HUES48 (cell line): ENCODE results near the gene DDX4.

Experiments
- H3K27ac ChIP-seq: one replicate; pipeline ENCODE4 v1.7.0; 2013; ENCODE audit warnings: low read depth, low read length, inconsistent platforms
- H3K27me3 ChIP-seq: 2 replicates; pipeline ENCODE4 v1.6.1; 2013; ENCODE audit warnings: mild to moderate bottlenecking, low read length; ENCODE audit not compliant: control insufficient read depth, insufficient read depth
- H3K36me3 ChIP-seq: 2 replicates; pipeline ENCODE4 v1.6.1; 2013; ENCODE audit warnings: low read length; ENCODE audit not compliant: control insufficient read depth, insufficient read depth
- H3K4me1 ChIP-seq: 2 replicates; pipeline ENCODE4 v1.6.1; 2013; ENCODE audit warnings: mild to moderate bottlenecking, low read length; ENCODE audit not compliant: control insufficient read depth, insufficient read depth
- H3K4me3 ChIP-seq: 2 replicates; pipeline ENCODE4 v1.5.1; 2013; ENCODE audit warnings: mild to moderate bottlenecking, low read depth, low read length
- H3K9ac ChIP-seq: 2 replicates; pipeline ENCODE4 v1.6.1; 2013; ENCODE audit warnings: mild to moderate bottlenecking, low read depth, low read length, moderate library complexity
- H3K9me3 ChIP-seq: 2 replicates; pipeline ENCODE4 v1.6.1; 2013; ENCODE audit warnings: low read length; ENCODE audit not compliant: control insufficient read depth, insufficient read depth

DDX4 gene

DNA sequence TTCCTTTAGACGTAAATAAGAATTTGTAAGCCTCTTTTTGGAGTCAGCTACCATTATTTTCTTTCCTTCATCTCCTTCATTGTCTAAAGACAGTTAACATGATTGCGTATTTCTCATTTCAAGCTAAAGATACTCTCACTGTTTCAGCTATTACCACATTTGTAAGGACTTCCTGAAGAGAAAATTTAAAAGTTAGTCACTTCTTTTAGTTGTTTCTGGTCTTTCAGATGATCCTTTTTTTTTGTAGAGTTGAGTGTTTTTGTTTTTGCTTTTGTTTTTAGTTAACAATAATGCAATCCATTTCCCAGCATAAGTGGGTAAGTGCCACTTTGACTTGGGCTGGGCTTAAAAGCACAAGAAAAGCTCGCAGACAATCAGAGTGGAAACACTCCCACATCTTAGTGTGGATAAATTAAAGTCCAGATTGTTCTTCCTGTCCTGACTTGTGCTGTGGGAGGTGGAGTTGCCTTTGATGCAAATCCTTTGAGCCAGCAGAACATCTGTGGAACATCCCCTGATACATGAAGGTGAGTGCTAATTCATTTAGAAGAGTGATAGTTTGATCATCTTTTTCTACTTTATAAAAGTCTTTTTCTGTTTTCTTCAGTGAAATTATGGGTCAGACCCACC is 115.3 kb downstream of the DDX4 start:
- Histone ChIP-seq H3K9me3 (no peaks in the 10 kb centered on the region), H3K27ac (no peak overlapping the region), H3K4me1 (no peaks in the 10 kb centered on the region), H3K27me3 (no peaks in the 10 kb centered on the region), H3K4me3 (no peak overlapping the region), H3K36me3 (no peaks in the 10 kb centered on the region), H3K9ac (no peak overlapping the region)

DNA sequence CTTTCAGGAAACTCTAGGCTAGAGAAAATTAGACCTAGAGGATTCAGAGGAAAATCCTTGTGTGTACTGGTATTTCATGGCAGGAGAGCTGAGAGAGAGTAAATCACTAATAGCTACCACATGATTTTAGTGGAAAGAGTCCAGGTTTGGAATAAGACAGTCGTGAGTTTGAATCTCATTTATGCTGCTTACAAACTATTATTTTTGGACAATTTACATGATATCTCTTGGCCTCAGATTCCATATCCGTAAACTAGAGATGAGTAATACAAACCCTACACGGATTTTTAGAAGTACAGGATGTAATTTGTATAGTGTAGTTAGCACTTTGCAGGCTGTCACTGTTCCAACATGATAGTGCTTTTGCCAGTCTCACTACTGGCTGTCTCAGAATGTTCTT is 116.0 kb downstream of the DDX4 start:
- no peaks in the 10 kb centered on the region for H3K4me1 ChIP-seq
- no peak overlapping the region for H3K27ac ChIP-seq
- no peaks in the 10 kb centered on the region for H3K27me3 ChIP-seq
- H3K36me3 ChIP-seq: no peaks in the 10 kb centered on the region
- H3K9ac ChIP-seq: no peak overlapping the region
- no peaks in the 10 kb centered on the region for H3K9me3 ChIP-seq
- H3K4me3 ChIP-seq: no peak overlapping the region

DNA sequence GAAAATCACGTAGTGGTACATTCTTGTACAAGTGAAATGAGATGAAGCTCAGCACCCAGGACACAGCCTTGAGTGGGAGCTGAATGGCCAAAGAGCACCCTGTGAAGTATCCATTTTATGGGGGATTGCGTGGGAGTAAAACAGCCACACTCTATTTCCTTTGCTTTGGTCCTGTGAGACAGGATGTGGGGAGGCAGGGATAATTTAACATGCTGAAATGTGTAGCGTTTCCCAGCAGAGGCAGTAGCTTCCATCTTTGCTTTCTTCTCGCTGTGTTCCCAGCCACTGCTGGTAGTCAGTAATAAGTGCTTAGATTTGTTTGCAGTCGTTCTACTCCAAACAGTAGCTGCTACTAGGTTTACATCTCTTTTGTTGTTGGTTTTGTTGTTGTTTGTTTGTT is 117.6 kb downstream of the DDX4 start:
- H3K27me3 ChIP-seq: no peaks in the 10 kb centered on the region
- no peak overlapping the region for H3K27ac ChIP-seq
- H3K9ac ChIP-seq: no peak overlapping the region

DNA sequence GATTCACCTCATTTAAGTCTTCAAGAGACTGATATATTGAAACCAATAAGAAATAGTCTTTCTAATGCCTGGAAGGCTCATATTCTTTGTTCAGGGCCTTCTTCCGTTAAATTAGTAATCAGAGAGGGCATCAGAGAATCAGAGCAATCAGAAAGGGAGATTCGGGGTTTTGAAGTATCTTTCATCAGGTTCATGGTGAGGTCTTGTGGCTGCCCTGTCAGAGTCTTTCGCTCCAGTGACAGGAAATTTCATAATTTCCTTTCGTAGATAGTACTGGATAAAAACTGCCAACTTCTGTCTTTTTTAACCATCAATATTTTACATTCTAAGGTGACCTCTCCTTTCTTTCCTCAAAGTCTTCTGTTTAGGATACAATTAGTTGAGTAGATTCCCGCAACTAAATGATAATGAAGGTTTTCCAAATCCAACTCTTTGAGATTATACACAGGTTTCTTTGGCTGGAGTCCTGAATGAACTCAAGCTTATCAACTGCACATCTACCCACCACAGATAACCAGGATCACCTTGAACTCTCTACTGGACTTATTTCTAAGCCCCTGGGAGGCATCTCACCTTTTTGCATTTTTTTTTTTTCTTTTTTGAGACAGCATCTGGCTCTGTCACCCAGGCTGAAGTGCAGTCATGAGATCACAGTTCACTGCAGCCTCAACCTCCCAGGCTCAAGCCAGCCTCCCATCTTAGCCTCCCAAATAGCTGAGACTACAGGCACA is 118.8 kb downstream of the DDX4 start:
- no peak overlapping the region for H3K9ac ChIP-seq
- H3K27ac ChIP-seq: no peak overlapping the region
- H3K36me3 ChIP-seq: no peaks in the 10 kb centered on the region

More for the DNA sequence above, 117.6 kb downstream of the DDX4 start:
- Histone ChIP-seq H3K4me3 (no peak overlapping the region), H3K36me3 (no peaks in the 10 kb centered on the region), H3K9me3 (no peaks in the 10 kb centered on the region), H3K4me1 (no peaks in the 10 kb centered on the region)

DNA sequence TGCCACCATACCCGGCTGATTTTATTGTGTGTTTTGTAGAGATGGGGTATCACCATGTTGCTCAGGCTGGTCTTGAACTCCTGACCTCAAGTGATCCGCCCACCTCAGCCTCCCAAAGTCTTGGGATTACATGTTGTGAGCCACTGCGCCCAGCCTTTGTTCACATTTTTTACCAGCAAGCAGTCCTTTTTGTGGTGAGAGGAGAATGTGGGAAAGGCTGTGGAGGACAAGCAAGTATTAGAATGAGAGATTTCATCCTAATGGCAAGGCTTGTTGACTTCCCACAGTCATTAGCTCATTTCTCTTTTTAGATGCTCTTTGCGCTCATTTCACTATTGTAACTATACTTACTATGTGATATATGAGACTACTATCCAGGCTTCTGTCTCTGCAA is 119.4 kb downstream of the DDX4 start:
- no peaks in the 10 kb centered on the region for H3K27me3 ChIP-seq
- no peaks in the 10 kb centered on the region for H3K4me1 ChIP-seq
- H3K9ac ChIP-seq: no peak overlapping the region
- no peak overlapping the region for H3K27ac ChIP-seq
- no peaks in the 10 kb centered on the region for H3K36me3 ChIP-seq
- no peak overlapping the region for H3K4me3 ChIP-seq
- no peaks in the 10 kb centered on the region for H3K9me3 ChIP-seq

More for the DNA sequence above, 118.8 kb downstream of the DDX4 start:
- no peaks in the 10 kb centered on the region for H3K9me3 ChIP-seq
- no peaks in the 10 kb centered on the region for H3K4me1 ChIP-seq
- no peaks in the 10 kb centered on the region for H3K27me3 ChIP-seq
- H3K4me3 ChIP-seq: no peak overlapping the region

DNA sequence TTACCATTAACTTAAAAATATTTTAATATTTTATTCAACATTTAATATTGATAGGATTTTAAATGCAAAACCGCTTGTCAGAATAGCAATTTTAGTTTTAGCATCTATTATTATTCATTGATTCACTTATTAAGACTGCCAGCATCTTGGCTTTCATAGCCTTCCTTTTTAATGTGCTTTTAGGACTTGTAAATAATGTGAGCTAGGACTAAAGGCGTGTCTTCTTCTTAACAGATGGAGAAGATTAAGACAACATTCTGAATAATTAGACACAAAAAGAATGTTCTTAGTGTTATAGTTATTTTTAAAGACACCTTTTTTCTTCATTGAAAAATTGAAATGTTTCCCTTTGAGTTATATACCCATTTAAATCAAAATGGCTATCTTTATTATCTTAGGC is 120.2 kb downstream of the DDX4 start:
- Histone ChIP-seq H3K4me3 (no peak overlapping the region), H3K27me3 (no peaks in the 10 kb centered on the region), H3K4me1 (no peaks in the 10 kb centered on the region), H3K36me3 (no peaks in the 10 kb centered on the region), H3K9ac (no peak overlapping the region), H3K9me3 (no peaks in the 10 kb centered on the region), H3K27ac (no peak overlapping the region)

DNA sequence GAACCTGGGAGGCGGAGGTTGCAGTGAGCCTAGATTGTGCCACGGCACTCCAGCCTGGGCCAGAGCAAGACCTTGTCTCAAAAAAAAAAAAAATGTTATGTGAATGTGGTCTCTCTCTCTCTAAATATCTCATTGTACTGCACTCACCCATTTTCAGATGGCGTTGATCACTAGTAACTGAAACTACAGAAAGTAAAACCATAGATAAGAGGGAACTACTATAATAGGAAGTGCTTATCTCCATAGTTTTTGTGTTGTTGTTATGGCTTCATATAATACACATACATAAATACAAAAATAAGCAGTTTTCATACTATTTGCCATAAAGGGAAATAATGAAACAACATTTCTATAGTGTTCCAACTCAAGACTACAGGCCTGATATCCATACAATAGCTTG is 122.4 kb downstream of the DDX4 start:
- Histone ChIP-seq H3K4me1 (no peaks in the 10 kb centered on the region), H3K9me3 (no peaks in the 10 kb centered on the region), H3K4me3 (no peak overlapping the region), H3K36me3 (no peaks in the 10 kb centered on the region), H3K27ac (no peak overlapping the region), H3K9ac (no peak overlapping the region), H3K27me3 (no peaks in the 10 kb centered on the region)

DNA sequence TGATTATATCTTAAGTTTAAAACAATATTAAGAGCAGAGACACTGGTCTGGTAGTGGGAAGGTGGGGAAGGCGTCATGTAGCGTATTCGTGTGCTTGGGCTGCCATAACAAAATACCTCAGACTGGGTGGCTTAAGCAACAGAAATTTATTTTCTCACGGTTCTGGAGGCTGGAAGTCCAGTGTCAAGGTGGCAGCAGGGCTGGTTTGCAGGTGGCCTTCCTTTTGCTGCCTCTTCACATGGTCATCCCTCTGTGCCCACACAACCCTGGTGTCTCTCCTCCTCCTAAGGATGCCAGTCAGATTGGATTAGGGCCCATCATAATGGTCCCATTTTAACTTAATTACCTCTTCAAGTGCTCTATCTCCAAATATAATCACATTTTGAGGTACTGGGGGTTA is 122.8 kb downstream of the DDX4 start:
- H3K36me3 ChIP-seq: no peaks in the 10 kb centered on the region
- H3K9me3 ChIP-seq: no peaks in the 10 kb centered on the region
- no peaks in the 10 kb centered on the region for H3K27me3 ChIP-seq
- no peaks in the 10 kb centered on the region for H3K4me1 ChIP-seq
- no peak overlapping the region for H3K9ac ChIP-seq
- no peak overlapping the region for H3K27ac ChIP-seq
- no peak overlapping the region for H3K4me3 ChIP-seq

DNA sequence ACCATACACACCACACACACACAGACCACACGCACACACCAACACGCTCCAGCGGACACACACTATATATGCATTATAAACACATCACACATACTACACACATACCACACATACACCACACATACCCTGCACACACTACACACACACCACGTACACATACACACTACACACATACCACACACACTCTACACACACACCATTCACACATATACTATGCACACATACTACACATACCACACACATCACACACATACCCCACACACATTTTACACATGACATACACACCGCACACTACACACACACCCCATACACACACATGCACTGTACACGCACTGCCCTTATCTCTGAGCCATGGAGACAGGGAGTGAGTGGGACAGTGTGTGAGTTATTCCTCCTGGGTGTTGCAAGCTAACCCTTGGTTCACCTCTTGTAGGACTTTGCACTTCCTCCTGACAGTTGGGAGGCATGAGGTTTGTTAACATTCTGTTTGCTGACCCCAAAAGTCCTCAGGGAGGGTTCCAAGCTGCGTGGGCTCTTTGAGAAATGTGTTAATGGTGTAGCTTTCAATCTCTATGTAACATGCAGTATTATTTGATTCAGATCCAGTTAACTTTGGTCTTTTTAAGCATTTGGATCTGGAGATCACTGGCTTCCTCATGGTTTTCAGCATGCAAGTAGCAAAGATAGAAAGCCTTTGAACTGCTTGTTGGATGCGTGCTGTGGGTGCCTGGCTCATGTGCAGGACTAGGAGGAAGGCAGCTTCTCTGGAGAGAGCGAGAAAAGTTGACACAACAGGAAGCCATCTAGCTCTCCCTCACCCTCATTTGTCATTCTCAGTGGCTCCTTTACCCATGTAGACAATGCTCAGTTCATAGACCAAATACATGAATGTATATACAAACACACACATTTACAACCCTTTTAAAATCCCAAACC is 127.0 kb downstream of the DDX4 start:
- H3K4me1 ChIP-seq: no peaks in the 10 kb centered on the region
- H3K9me3 ChIP-seq: no peaks in the 10 kb centered on the region
- H3K27me3 ChIP-seq: no peaks in the 10 kb centered on the region
- H3K27ac ChIP-seq: no peak overlapping the region
- H3K36me3 ChIP-seq: no peaks in the 10 kb centered on the region
- H3K9ac ChIP-seq: no peak overlapping the region
- no peak overlapping the region for H3K4me3 ChIP-seq

DNA sequence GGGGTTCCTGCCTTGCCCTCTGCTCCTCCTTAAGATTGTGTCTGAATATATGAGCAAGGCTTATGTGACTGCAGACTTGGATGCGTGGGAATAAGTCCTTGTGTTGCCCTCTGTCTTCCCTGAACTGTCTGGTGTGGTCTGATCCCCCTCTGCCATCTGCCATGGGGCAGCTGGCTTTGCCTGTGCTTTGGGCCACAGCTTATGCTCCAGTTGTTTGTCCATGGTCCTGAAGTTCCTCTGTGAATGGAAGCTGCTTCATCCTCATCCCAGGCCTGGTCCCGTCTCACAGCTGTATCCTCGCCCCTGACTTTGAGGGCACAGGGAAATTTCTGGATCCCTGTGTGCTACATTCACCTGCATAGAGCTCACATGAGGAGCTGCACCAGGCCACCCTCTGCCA is 128.0 kb downstream of the DDX4 start:
- Histone ChIP-seq H3K27ac (no peak overlapping the region), H3K27me3 (no peaks in the 10 kb centered on the region), H3K9ac (no peak overlapping the region), H3K9me3 (no peaks in the 10 kb centered on the region), H3K4me3 (no peak overlapping the region), H3K4me1 (no peaks in the 10 kb centered on the region), H3K36me3 (no peaks in the 10 kb centered on the region)

DNA sequence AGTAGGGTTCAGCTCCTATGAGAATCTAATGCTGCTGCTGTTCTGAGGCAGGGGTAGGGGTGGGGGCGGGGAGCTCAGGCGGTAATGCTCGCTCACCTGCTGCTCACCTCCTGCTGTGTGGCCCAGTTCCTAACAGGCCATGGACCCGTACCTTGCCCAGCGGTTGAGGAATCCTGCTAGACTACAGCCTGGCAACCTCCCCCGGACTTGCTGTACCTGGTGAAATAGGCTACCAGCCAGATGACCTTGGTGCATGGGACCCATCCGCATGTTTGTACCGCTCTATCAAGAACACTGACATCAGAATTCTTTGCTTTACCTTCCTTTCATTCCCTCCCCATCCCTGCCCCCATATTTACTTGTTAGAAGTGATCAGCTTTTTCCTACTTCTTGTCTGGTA is 128.6 kb downstream of the DDX4 start:
- H3K4me1 ChIP-seq: no peaks in the 10 kb centered on the region
- no peak overlapping the region for H3K4me3 ChIP-seq
- no peaks in the 10 kb centered on the region for H3K9me3 ChIP-seq
- no peaks in the 10 kb centered on the region for H3K27me3 ChIP-seq
- no peaks in the 10 kb centered on the region for H3K36me3 ChIP-seq
- H3K27ac ChIP-seq: no peak overlapping the region
- no peak overlapping the region for H3K9ac ChIP-seq
